Measurements from ENCODE around the gene GVQW3.

GRCh38 chr11:76445121-76446084 lies 64.3 kb downstream of the GVQW3 start:
- TF ChIP-seq SREBF2 (IDR thresholded peaks at IDR 0.05): no peak
- no peak for TF ChIP-seq TP53 (CRISPR knock-in tag; IDR thresholded peaks at IDR 0.05)
- no peak for TF ChIP-seq BHLHE40 (IDR thresholded peaks at IDR 0.05; ENCODE audit: low read depth, low read length)
- no peak for TF ChIP-seq CTCF (IDR thresholded peaks at IDR 0.05)
- no peak for TF ChIP-seq ELK1 (IDR thresholded peaks at IDR 0.05; ENCODE audit: low read depth, low read length)
- no peak for TF ChIP-seq CHD4 (IDR thresholded peaks at IDR 0.05; ENCODE audit: borderline replicate concordance)
- TF ChIP-seq PHF8 (IDR thresholded peaks at IDR 0.05; ENCODE audit: borderline replicate concordance, low read depth): peak; percentile 46; the same call in 1 of the 2 replicates
- no peak for TF ChIP-seq NFE2L2 (conservative IDR thresholded peaks at IDR 0.05; ENCODE audit: low read length)
- no peak for TF ChIP-seq HOXA7 (CRISPR knock-in tag; IDR thresholded peaks at IDR 0.05)
- TF ChIP-seq CBX2 (IDR thresholded peaks at IDR 0.05; ENCODE audit: borderline replicate concordance, low read depth): no peak
